ENCODE data around the gene PDZD4.

GRCh38 chrX:153861151-153861550, 30.8 kb upstream of the PDZD4 start:
- TF ChIP-seq USF2 (IDR thresholded peaks at IDR 0.05; ENCODE audit: borderline replicate concordance, low read depth, low read length), result no peak
- TF ChIP-seq EP300 (IDR thresholded peaks at IDR 0.05; ENCODE audit: borderline replicate concordance in 1 of 2, low read depth in 1 of 2, low read length in 1 of 2), result no peak
- no peak for TF ChIP-seq FOXM1 (IDR thresholded peaks at IDR 0.05; ENCODE audit: low read depth)
- TF ChIP-seq, protein P1, sequence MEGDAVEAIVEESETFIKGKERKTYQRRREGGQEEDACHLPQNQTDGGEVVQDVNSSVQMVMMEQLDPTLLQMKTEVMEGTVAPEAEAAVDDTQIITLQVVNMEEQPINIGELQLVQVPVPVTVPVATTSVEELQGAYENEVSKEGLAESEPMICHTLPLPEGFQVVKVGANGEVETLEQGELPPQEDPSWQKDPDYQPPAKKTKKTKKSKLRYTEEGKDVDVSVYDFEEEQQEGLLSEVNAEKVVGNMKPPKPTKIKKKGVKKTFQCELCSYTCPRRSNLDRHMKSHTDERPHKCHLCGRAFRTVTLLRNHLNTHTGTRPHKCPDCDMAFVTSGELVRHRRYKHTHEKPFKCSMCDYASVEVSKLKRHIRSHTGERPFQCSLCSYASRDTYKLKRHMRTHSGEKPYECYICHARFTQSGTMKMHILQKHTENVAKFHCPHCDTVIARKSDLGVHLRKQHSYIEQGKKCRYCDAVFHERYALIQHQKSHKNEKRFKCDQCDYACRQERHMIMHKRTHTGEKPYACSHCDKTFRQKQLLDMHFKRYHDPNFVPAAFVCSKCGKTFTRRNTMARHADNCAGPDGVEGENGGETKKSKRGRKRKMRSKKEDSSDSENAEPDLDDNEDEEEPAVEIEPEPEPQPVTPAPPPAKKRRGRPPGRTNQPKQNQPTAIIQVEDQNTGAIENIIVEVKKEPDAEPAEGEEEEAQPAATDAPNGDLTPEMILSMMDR (IDR thresholded peaks at IDR 0.05), result no peak
- no peak for TF ChIP-seq POLR2AphosphoS5 (IDR thresholded peaks at IDR 0.05; ENCODE audit: low read depth, low read length)
- no peak for TF ChIP-seq CHD2 (IDR thresholded peaks at IDR 0.05; ENCODE audit: low read length, partially characterized antibody)
- no peak for TF ChIP-seq TAF1 (IDR thresholded peaks at IDR 0.05; ENCODE audit: borderline replicate concordance, low read depth, low read length)
- TF ChIP-seq MXI1 (IDR thresholded peaks at IDR 0.05; ENCODE audit: low read depth, low read length), result no peak
- no peak for TF ChIP-seq EZH2phosphoT487 (IDR thresholded peaks at IDR 0.05; ENCODE audit: borderline replicate concordance, low read depth)
- no peak for TF ChIP-seq SMC3 (IDR thresholded peaks at IDR 0.05; ENCODE audit: low read depth, low read length)
